GM10266 (cell line): ENCODE data around the gene GJA9.
"Not testable (repeated sequence)": the region's sequence is repeated elsewhere in the genome, so short reads cannot be mapped to it uniquely, and the experiment has no call there.

Experiments
- DNase-seq: peaks from one replicate; pipeline ENCODE4 v3.0.0; 2012; ENCODE audit errors: extremely low spot score
- TF ChIP-seq, protein P1 (sequence below): IDR thresholded peaks from 2 replicates; pipeline ENCODE4 v1.5.1; 2012; ENCODE audit warnings: mild to moderate bottlenecking, low read depth; ENCODE audit not compliant: control insufficient read depth, insufficient read depth; ENCODE audit errors: missing control alignments

The GJA9 gene

DNA sequence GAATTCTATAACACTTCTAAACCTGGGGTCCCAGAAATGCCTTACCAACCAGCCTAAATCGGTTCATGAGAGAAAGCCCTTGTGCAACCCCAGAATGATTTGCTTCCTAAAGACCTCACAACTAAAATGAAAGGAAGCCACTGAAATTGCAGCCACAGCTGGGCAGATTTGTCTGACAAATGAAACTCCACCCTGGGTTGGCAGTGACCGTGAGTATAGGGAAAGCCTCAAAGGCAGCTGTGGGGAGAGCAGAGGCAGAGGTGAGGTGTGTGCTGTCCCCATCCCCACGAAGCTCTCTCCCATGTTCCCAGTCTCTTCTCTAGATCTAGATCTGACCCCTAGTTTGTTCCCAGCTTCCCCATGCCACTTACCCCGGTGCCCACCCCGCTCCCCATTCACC, 37.2 kb upstream of the GJA9 start:
- TF ChIP-seq, protein P1, sequence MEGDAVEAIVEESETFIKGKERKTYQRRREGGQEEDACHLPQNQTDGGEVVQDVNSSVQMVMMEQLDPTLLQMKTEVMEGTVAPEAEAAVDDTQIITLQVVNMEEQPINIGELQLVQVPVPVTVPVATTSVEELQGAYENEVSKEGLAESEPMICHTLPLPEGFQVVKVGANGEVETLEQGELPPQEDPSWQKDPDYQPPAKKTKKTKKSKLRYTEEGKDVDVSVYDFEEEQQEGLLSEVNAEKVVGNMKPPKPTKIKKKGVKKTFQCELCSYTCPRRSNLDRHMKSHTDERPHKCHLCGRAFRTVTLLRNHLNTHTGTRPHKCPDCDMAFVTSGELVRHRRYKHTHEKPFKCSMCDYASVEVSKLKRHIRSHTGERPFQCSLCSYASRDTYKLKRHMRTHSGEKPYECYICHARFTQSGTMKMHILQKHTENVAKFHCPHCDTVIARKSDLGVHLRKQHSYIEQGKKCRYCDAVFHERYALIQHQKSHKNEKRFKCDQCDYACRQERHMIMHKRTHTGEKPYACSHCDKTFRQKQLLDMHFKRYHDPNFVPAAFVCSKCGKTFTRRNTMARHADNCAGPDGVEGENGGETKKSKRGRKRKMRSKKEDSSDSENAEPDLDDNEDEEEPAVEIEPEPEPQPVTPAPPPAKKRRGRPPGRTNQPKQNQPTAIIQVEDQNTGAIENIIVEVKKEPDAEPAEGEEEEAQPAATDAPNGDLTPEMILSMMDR: no peak
- DNase-seq: no peak

DNA sequence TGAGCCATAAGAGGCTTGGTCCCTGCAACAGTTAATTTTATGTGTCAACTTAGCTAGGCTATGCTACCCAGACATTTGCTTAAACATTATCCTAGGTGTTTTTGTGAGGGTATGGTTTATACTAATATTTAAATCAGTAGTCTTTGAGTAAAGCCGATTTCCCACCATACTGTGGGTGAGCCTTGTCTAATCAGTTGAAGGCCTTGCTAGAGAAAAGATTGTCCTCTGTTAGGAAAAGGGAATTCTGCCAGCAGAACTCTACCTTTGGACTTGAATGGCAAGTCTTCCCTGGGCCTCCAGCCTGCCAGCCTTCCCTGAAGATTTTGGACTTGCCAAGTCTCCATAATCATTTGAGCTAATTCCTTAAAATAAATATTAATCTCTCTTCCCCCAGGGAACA, 36.4 kb upstream of the GJA9 start:
- TF ChIP-seq, protein P1: no peak
- no peak for DNase-seq

DNA sequence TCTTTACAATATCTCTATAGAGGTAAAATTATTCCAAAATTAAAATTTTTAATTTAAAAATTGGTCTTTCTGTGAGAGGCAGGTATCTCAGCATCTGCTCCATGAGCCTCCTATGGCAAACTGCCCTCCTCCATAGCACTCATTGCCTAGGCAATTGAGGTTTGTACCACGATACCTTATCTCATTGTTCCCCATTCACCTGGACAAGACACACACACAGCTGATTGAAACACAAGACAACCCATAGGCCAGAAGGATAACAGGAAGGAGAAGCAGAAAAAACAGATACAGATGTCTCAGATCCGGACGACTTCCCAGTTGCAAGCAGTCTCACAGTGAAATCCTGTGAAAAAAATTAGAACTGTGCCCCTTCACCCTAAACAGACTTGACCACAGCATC, 36.0 kb upstream of the GJA9 start:
- no peak for DNase-seq
- TF ChIP-seq, protein P1: no peak

DNA sequence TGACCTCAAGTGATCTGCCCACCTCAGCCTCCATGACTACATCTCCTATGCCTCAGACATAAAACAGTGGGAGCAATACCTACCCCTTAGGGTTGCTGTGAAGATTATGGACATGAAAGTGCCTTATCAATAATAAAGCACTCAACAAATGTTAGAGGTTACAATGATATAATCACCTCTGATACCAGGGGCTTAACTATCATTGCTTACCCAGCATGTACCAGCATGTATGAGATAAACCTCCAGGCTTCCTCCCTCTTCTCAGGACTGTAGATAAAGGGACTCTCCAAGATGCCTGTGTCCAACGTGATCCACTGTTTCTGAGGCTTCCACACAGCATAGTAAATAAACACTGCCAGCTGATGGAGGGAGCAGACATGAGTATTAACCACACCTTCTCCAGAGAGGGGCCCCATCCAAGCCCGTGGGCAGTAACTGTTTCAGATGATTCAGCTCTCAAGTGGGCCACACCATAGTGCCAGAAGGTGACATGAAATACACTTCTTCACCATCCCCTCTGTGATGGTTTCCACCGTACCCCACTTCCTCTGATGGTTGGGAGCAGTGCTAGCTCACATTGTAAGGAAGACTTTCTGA, 34.1 kb upstream of the GJA9 start:
- DNase-seq: no peak
- TF ChIP-seq, protein P1: no peak

DNA sequence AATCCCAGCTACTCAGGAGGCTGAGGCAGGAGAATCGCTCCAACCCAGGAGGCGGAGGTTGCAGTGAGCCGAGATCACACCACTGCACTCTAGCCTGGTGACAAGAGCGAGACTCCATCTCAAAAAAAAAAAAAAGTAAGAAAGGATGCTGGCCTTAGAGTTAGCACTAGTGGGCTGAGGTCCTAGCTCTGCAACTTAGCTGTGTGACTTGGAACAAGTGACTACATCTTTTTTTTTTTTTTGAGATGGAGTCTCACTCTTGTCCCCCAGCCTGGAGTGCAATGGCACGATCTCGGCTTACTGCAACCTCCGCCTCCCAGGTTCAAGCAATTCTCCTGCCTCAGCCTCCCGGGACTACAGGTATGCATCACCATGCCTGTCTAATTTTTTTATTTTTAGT, 33.5 kb upstream of the GJA9 start:
- DNase-seq: not testable (repeated sequence)

DNA sequence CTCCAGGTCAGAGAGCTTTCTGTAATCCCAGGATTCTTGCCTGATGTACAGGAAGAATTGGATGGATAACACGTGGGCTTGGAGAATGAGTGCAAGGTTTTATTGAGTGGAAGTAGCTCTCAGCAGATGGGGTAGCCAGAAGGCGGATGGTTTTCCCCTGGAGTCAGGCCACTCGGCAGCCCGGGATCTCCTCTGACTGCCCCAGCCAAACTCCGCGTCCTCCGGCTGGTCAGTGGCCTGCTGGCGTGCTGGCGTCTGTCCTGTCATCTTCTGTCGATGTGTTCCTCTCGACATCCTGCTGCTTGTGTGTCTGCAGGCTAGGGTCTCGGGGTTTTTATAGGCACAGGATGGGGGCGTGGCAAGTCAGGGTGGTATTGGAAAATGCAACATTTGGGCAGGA, 27.4 kb upstream of the GJA9 start:
- DNase-seq: no peak
- TF ChIP-seq, protein P1: no peak

DNA sequence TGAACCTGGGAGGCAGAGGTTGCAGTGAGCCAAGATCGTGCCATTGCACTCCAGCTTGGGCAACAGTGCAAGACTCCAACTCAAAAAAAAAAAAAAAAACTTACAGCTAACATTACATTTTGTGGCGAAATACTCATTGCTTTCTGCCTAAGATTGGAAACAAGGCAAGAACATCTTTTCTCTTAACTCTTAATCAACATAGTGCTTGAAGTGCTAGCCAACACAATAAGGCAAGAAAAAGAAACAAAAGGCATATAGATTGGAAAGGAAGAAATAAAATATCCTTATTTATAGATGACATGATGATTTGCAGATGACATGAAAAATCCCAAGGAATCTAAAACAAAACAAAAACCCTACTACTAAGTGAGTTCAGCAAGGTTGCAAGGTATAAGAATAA, 24.6 kb upstream of the GJA9 start:
- DNase-seq: no peak
- TF ChIP-seq, protein P1: no peak

DNA sequence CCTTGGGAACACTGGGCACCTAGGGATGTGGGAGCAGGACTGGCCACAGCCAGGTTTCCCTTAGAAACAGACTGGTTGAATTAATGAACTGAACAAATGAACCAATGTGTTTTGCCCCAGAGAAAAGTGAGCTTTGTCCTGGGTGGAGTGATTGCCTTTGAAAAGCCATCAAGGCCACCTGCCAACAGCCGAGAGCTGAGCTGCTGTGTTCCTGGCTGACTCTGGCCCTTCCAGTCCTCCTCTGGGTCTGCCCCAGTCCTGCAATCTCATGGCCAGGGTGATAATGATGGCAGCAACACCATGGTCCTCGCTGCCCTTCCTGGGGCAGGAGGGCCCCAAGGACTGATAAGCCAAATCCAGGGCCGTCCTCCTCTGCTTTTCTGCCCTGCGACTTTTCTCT, 18.2 kb upstream of the GJA9 start:
- TF ChIP-seq, protein P1: no peak
- DNase-seq: no peak
